Thyroid gland (tissue), 4 donors: ENCODE measurements around the gene SYNCRIP.
"Not testable (repeated sequence)": the region's sequence is repeated elsewhere in the genome, so short reads cannot be mapped to it uniquely, and the experiment has no call there.

ENCODE experiments used
- CTCF ChIP-seq, 6 experiments: fragments of 200-600 bp in 3 of 6; fragments of 450-650 bp in 3 of 6; sonication (generic) in 3 of 6; IDR thresholded peaks; one replicate each; pipeline ENCODE4 v1.5.1; 2016 to 2019; ENCODE audit warnings: antibody characterized with exemption in 6 of 6, mild to moderate bottlenecking in 2 of 6, inconsistent platforms in 1 of 6, moderate library complexity in 1 of 6
- POLR2A ChIP-seq, 2 donors: fragments of 450-650 bp; IDR thresholded peaks; one replicate each; pipeline ENCODE4 v1.6.1; 2017; ENCODE audit warnings: antibody characterized with exemption in 2 of 2, mild to moderate bottlenecking in 2 of 2, moderate library complexity in 1 of 2

GRCh38 chr6:85564223-85564622 is 78.5 kb downstream of the SYNCRIP start:
- not testable (repeated sequence) for TF ChIP-seq POLR2A, CTCF (IDR thresholded peaks at IDR 0.05)
